Neural crest cell (in vitro differentiated cells): Measurements from ENCODE around the gene SH3TC2. TPM values are rescaled to one million over a fixed set of nuclear protein-coding genes. Genes with fewer than 3 reads are reported as not detected.

Source experiments
- DNase-seq: peaks from one replicate; pipeline ENCODE4 v3.0.0; 2021; ENCODE audit warnings: low read depth, mixed read lengths, low spot score
- H3K27ac Mint-ChIP-seq: one replicate; pipeline ENCODE4 v1.8.0; 2021; ENCODE audit warnings: mild to moderate bottlenecking, mixed read lengths; ENCODE audit not compliant: unreplicated experiment
- H3K27me3 Mint-ChIP-seq: 2 replicates; pipeline ENCODE4 v1.8.0; 2021; ENCODE audit warnings: low read depth, mild to moderate bottlenecking, mixed read lengths
- H3K36me3 Mint-ChIP-seq: 2 replicates; pipeline ENCODE4 v1.8.0; 2021; ENCODE audit warnings: low read depth, mild to moderate bottlenecking, mixed read lengths
- H3K4me1 Mint-ChIP-seq: 2 replicates; pipeline ENCODE4 v1.8.0; 2021; ENCODE audit warnings: mixed read lengths
- H3K4me3 Mint-ChIP-seq: one replicate; pipeline ENCODE4 v1.8.0; 2021; ENCODE audit warnings: mild to moderate bottlenecking, mixed read lengths
- H3K9me3 Mint-ChIP-seq: 2 replicates; pipeline ENCODE4 v1.8.0; 2021; ENCODE audit warnings: mixed read lengths
- total RNA-seq: library from RNA; stranded (reverse); gene quantifications from 2 replicates; pipeline ENCODE4 v1.2.1, GENCODE V29; 2021
- TF ChIP-seq, protein P1 (sequence below): fragments of 200-600 bp; sonication (generic); conservative IDR thresholded peaks from 2 replicates; pipeline ENCODE4 v1.5.0; 2021; ENCODE audit warnings: antibody characterized with exemption, mild to moderate bottlenecking

SH3TC2 gene
- total RNA-seq, 1 donor from 2014 or later: 9.3 TPM

DNA sequence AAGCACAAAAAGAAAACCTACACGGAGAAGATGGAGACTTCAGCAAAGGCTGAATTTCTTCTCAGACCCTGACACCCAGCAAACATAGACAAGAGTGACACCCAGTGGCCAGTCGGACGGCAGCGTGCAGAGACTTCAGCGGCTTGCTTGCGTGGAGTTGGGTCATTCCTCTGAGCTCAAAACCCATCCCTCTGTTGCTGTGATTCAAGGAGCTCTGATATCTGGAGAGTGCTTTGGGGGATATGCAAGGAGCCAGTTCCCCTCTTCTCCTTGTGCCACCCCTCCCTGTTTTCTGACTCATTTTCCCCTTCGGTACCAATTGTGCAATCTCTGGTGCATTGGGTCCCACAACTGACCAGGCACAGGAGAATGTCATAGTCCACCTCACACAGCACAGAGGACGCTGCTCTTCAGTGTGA lies 27.5 kb downstream of the SH3TC2 start:
- no peaks in the 10 kb centered on the region for H3K9me3 Mint-ChIP-seq
- TF ChIP-seq, protein P1, sequence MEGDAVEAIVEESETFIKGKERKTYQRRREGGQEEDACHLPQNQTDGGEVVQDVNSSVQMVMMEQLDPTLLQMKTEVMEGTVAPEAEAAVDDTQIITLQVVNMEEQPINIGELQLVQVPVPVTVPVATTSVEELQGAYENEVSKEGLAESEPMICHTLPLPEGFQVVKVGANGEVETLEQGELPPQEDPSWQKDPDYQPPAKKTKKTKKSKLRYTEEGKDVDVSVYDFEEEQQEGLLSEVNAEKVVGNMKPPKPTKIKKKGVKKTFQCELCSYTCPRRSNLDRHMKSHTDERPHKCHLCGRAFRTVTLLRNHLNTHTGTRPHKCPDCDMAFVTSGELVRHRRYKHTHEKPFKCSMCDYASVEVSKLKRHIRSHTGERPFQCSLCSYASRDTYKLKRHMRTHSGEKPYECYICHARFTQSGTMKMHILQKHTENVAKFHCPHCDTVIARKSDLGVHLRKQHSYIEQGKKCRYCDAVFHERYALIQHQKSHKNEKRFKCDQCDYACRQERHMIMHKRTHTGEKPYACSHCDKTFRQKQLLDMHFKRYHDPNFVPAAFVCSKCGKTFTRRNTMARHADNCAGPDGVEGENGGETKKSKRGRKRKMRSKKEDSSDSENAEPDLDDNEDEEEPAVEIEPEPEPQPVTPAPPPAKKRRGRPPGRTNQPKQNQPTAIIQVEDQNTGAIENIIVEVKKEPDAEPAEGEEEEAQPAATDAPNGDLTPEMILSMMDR: peak; percentile 89
- peaks cover 3% of the 10 kb centered on the region for H3K36me3 Mint-ChIP-seq
- H3K4me1 Mint-ChIP-seq: peaks cover 5% of the 10 kb centered on the region
- no peaks in the 10 kb centered on the region for H3K27me3 Mint-ChIP-seq
- H3K4me3 Mint-ChIP-seq: no peak overlapping the region
- peak; percentile 74 for DNase-seq
- H3K27ac Mint-ChIP-seq: no peak overlapping the region

- H3K4me3 Mint-ChIP-seq: no peak overlapping the region
- TF ChIP-seq, protein P1: no peak
- no peak overlapping the region for H3K27ac Mint-ChIP-seq
- no peak for DNase-seq
- H3K36me3 Mint-ChIP-seq: peaks cover 5% of the 10 kb centered on the region
- H3K4me1 Mint-ChIP-seq: peaks cover 5% of the 10 kb centered on the region
- H3K27me3 Mint-ChIP-seq: no peaks in the 10 kb centered on the region
- peaks cover 2% of the 10 kb centered on the region for H3K9me3 Mint-ChIP-seq
Measured at GRCh38 chr5:149030838-149031397, 31.9 kb downstream of the SH3TC2 start.

- Mint-ChIP-seq H3K27me3 (no peaks in the 10 kb centered on the region), H3K4me1 (peaks cover 4% of the 10 kb centered on the region), H3K27ac (no peak overlapping the region), H3K9me3 (peaks cover 2% of the 10 kb centered on the region), H3K36me3 (peaks cover 5% of the 10 kb centered on the region), H3K4me3 (no peak overlapping the region)
- DNase-seq: no peak
- TF ChIP-seq, protein P1: no peak
Measured at GRCh38 chr5:149030392-149030791, 32.5 kb downstream of the SH3TC2 start.

DNA sequence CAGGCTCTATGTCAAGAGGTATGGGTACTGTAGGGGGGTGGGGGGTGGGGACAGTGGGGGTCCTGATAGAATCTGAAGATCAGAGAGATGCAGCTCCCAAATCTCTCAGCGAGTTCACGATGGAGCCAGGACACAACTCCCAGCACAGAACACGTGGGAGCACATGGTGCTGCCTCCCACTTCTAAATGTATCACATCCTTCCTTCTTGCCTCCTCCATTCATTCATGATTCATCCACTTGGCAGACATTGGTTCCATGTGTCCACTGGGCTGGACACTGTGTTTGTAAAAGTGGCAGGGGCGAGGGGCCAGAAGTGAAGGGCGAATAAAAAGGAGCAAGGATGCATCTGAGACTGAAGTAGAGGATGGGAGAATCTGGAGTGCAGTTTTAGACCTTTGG lies 33.9 kb downstream of the SH3TC2 start:
- H3K36me3 Mint-ChIP-seq: peaks cover 5% of the 10 kb centered on the region

GRCh38 chr5:149028161-149028560 lies 34.7 kb downstream of the SH3TC2 start:
- Mint-ChIP-seq H3K27ac (no peak overlapping the region), H3K27me3 (no peaks in the 10 kb centered on the region), H3K9me3 (peaks cover 2% of the 10 kb centered on the region), H3K4me1 (no peaks in the 10 kb centered on the region), H3K36me3 (peaks cover 5% of the 10 kb centered on the region), H3K4me3 (no peak overlapping the region)
- DNase-seq: no peak
- TF ChIP-seq, protein P1: no peak

More for the DNA sequence above, 33.9 kb downstream of the SH3TC2 start:
- no peaks in the 10 kb centered on the region for H3K27me3 Mint-ChIP-seq
- H3K27ac Mint-ChIP-seq: no peak overlapping the region
- TF ChIP-seq, protein P1: no peak
- no peak overlapping the region for H3K4me3 Mint-ChIP-seq
- no peaks in the 10 kb centered on the region for H3K4me1 Mint-ChIP-seq
- no peak for DNase-seq
- H3K9me3 Mint-ChIP-seq: peaks cover 2% of the 10 kb centered on the region
